Heart right ventricle (tissue), 16 donors: ENCODE data around the gene ACP3. TPM values are rescaled to one million over a fixed set of nuclear protein-coding genes. Genes with fewer than 3 reads are reported as not detected.
A peak's percentile ranks its signal among the peaks of the same experiment; 100 is the strongest.

ENCODE experiments used
- ATAC-seq, 8 donors: fragments of 200-7000 bp; cut with Tn5 transposase; one replicate each; pipeline ENCODE4 v1.9.1; 2020; ENCODE audit warnings: mild to moderate bottlenecking in 8 of 8, moderate library complexity in 8 of 8, moderate number of reproducible peaks in 1 of 8
- DNase-seq, 2 donors: peaks; one replicate each; pipeline ENCODE4 v3.0.0-alpha.2; 2020
- H3K27ac ChIP-seq, 10 donors: fragments of 200-600 bp; sonication (generic) in 2 of 10; one replicate each; pipeline versions ENCODE4 v1.5.0 to v1.8.0; 2020 to 2022; ENCODE audit warnings: mild to moderate bottlenecking in 3 of 10
- H3K27me3 ChIP-seq, 7 donors: fragments of 200-600 bp; one replicate each; pipeline ENCODE4 v1.8.0; 2021 to 2022; ENCODE audit warnings: mild to moderate bottlenecking in 2 of 7
- H3K36me3 ChIP-seq, 9 donors: fragments of 200-600 bp; sonication (generic) in 1 of 9; one replicate each; pipeline versions ENCODE4 v1.5.0 to v1.8.0; 2020 to 2022; ENCODE audit warnings: mild to moderate bottlenecking in 2 of 9
- H3K4me1 ChIP-seq, 9 donors: fragments of 200-600 bp; sonication (generic) in 1 of 9; one replicate each; pipeline versions ENCODE4 v1.5.0 to v1.8.0; 2020 to 2022; ENCODE audit warnings: mild to moderate bottlenecking in 4 of 9
- H3K4me3 ChIP-seq, 10 donors: fragments of 200-600 bp; sonication (generic) in 2 of 10; one replicate each; pipeline versions ENCODE4 v1.5.0 to v1.8.0; 2020 to 2022; ENCODE audit warnings: mild to moderate bottlenecking in 7 of 10, moderate library complexity in 2 of 10
- H3K9me3 ChIP-seq, 11 donors: fragments of 200-600 bp in 10 of 11; sonication (generic) in 2 of 11; one replicate each; pipeline versions ENCODE4 v1.5.0 to v1.8.0; 2013 to 2022; ENCODE audit warnings: mild to moderate bottlenecking in 2 of 11, control low read depth in 1 of 11, moderate library complexity in 1 of 11
- CTCF ChIP-seq, 9 donors: fragments of 200-600 bp; sonication (generic) in 2 of 9; IDR thresholded peaks; one replicate each; pipeline versions ENCODE4 v1.5.0 to v1.8.0; 2021 to 2022; ENCODE audit warnings: antibody characterized with exemption in 9 of 9, mild to moderate bottlenecking in 5 of 9, moderate library complexity in 1 of 9
- WGBS, 2 donors: extraction: QIAGEN DNeasy Blood & Tissue Kit; methylation state at CpG; one replicate each; pipeline ENCODE4 v1.1.7; 2013; ENCODE audit warnings: inconsistent platforms in 1 of 2; 5-methylcytosine and 5-hydroxymethylcytosine counted together
- intact Hi-C, 10 donors: fragments of 100-400 bp; cut with DNase I; formaldehyde crosslinking; loops; one replicate each; pipeline versions ENCODE4 v1.11.1 to v1.14.2; 2022
- long read RNA-seq, 3 donors: library from polyadenylated mRNA; unstranded; transcript quantifications; one replicate each; pipeline ENCODE4 v2.0.0, GENCODE V29; 2020 to 2021
- polyA plus RNA-seq, 2 donors: library from polyadenylated mRNA; stranded (reverse); fragments of 200-250 nt; gene quantifications; one replicate each; pipeline ENCODE4 v1.2.3, GENCODE V29; 2013
- total RNA-seq, 10 donors: library from RNA; stranded (reverse); fragmentation: NEBNext Ultra II Directional in 3 of 10; extraction: Animal tissue kit (Norgen Biotek cat#: 25700) in 3 of 10; gene quantifications; one replicate each; pipeline versions ENCODE4 v1.2.1 to v1.2.4, GENCODE V29; 2021 to 2023
- donor health status: Arrhythmogenic right ventricular cardiomyopathy.
- donor health status: ischemic (EF 13 %, LVEDD 7.1; RV severe dilation, severe dysfunction).
- donor health status: healthy with polysubstance abuse.
- donor health status: DM: no; HTN: yes; CAD: no.
- donor health status: DM: no; HTN: no; CAD: no.
- donor health status: ischemic (EF 25% LVEDD 6.9; RV normal size, moderate dysfunction).
- donor health status: ischemic (EF 25% LVEDD 5.7; RV mildly dilated, moderate dysfunction).
- donor health status: healthy.
- donor health status: DM: yes; HTN: yes; CAD: no.
- donor health status: Ischemic cardiomyopathy.
- donor health status: ischemic (EF 35%, LVEDD 5.7; RV mildly dilated, moderate dysfunction).
- donor health status: nonischemic (EF 11% LVEDD 7.7; RV severe dilation, severe dysfunction).
- donor health status: DM: yes; HTN: yes; CAD: no.
- donor health status: PGD.
- donor health status: ischemic (EF 29% LVEDD 5.4; RV normal size, mild dysfunction).
- donor health status: nonischemic (EF 23%, LVEDD 6.1; RV moderate dilation, normal function).

Gene ACP3
- total RNA-seq (1 to 10 TPM in 4 of 10 donors, under 1 TPM in 4, not detected in 2; 0.09 to 3.3 (median 0.91) TPM), polyA plus RNA-seq (under 1 TPM; 0.22 to 0.59 TPM)
- long read RNA-seq, donor 1 = 0 reads
- long read RNA-seq, donor 2 = 0 reads
- long read RNA-seq, donor 3, partial matches to known transcripts = 0 of 1 reads
- long read RNA-seq, donor 3, other reads (novel, unspliced or antisense) = 1 of 1 reads

- H3K27ac ChIP-seq = peak within 1 kb of the TSS in 7 of 10 donors; percentile 20 to 84 (median 28)
- H3K4me1 ChIP-seq = peaks cover 0 to 29% (median 8%) of the 10 kb centered on the region in 9 donors
- intact Hi-C loops = loop anchor here in 1 of 10 donors (10.0 kb wide), 1 partner anchor 53 kb away; no protein-coding TSS in a partner anchor
- WGBS, 2 donors = 13 to 18% methylated on average over 6 of the region's 6 CpGs
- peak within 1 kb of the TSS in 4 of 10 donors; percentile 22 to 35 (median 24) for H3K4me3 ChIP-seq
- ATAC-seq = peak; percentile 72 to 94 (median 88)
- no peak for TF ChIP-seq CTCF (IDR thresholded peaks at IDR 0.05)
- DNase-seq = peak; percentile 34 to 40
- H3K36me3 ChIP-seq = no peaks in the 10 kb centered on the region
- no peaks in the 10 kb centered on the region for H3K27me3 ChIP-seq
- no peaks in the 10 kb centered on the region for H3K9me3 ChIP-seq
These were observed at the start of gene ACP3 for GRCh38 chr3:132317229-132317948. Gene ACP3 (plus strand): TSS chr3:132317407. CDS start chr3:132317457, 50 bp downstream.

GRCh38 chr3:132268956-132269355 lies 48.3 kb upstream of the ACP3 start:
- no peak overlapping the region for H3K27ac ChIP-seq
- DNase-seq (no peak), ATAC-seq (no peak)
- H3K27me3 ChIP-seq = no peaks in the 10 kb centered on the region
- H3K36me3 ChIP-seq = no peaks in the 10 kb centered on the region
- H3K4me3 ChIP-seq = no peak overlapping the region
- H3K9me3 ChIP-seq = no peaks in the 10 kb centered on the region
- 75 to 86% methylated on average over 2 of the region's 2 CpGs for WGBS, 2 donors
- no peaks in the 10 kb centered on the region for H3K4me1 ChIP-seq
- intact Hi-C loops = loop anchor here in 2 of 10 donors (5.0 to 10.0 kb wide), 2 partner anchors 46 to 68 kb away; partner anchors contain the start of gene ACP3 (in 1 of the 2)
- peak in 6 of 9 donors; percentile 14 to 47 (median 24) for TF ChIP-seq CTCF (IDR thresholded peaks at IDR 0.05)

- WGBS, 2 donors = 75 to 81% methylated on average over 6 of the region's 6 CpGs
- no peaks in the 10 kb centered on the region for H3K27me3 ChIP-seq
- intact Hi-C loops = no loop called here
These were observed 44.2 kb upstream of the ACP3 start for GRCh38 chr3:132273036-132273435.

More at GRCh38 chr3:132273036-132273435, 44.2 kb upstream of the ACP3 start:
- no peaks in the 10 kb centered on the region for H3K4me1 ChIP-seq
- no peak overlapping the region for H3K27ac ChIP-seq
- no peak overlapping the region for H3K4me3 ChIP-seq
- no peaks in the 10 kb centered on the region for H3K36me3 ChIP-seq
- ATAC-seq (no peak), DNase-seq (no peak)
- TF ChIP-seq CTCF (IDR thresholded peaks at IDR 0.05) = no peak
- H3K9me3 ChIP-seq = peaks cover 0 to 20% (median 6%) of the 10 kb centered on the region in 11 donors
